ENCODE measurements around the gene CATSPER4. TPM values are rescaled to one million over a fixed set of nuclear protein-coding genes. Genes with fewer than 3 reads are reported as not detected.

CATSPER4 gene
- total and polyA plus RNA-seq, 2 of the 8 experiments (the other 6 are each of a cell fraction or from before 2014, with no cell fraction given), result 0.65 to 0.83 TPM

DNA sequence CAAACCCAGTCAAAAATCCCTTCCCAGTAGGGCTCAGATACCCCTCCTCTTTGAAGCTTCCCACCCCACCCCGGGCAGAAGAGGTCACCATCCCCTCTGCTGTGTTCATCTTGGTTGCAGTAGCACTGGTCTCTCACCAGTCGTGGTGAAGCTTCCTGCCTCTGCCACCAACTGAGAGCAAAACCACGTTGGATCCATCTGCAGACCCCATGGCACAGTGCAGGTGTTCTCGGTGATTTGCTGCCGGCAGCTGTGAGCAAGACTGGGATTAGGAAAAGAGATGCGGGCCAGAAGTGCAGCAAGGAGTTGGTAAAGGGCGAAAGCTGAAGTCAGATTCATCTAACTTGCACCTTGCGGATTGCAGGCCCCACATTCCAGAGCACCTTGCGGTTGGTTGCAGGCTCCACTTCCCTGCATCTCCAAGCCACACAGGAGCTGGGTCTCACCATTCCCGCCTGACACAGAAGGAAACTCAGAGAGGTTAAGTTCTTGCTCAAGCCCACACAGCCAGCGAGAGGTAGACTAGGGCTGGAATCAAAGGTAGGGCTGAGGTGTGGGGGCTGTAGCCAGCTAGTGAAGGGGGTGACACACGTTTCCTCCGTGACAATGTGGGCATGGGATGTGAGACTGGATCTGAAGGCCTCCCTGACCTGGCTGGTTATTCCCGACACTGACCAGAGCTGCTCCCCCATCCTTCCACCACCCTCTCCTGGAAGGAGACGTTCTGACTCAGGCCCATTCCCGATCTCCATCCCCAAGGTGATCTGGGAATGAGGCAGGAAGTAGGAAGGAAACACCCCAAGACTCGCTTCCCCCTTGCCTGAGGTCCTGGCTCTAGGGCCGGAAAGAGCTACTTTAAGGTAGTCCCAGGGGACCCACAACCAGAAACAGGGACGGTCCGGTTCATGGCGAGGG is 34.8 kb upstream of the CATSPER4 start (continued):
- TF ChIP-seq RNF2 (IDR thresholded peaks at IDR 0.05; ENCODE audit: borderline replicate concordance, low read depth, low read length, missing control alignments, poor library complexity, severe bottlenecking), result peak; percentile 28
- TF ChIP-seq EZH2 (IDR thresholded peaks at IDR 0.05; ENCODE audit: low read depth, low read length, severe bottlenecking), result peak; percentile 56
- no peak for TF ChIP-seq ZNF274 (IDR thresholded peaks at IDR 0.05; ENCODE audit: borderline replicate concordance, extremely low read depth, low read length)
- TF ChIP-seq NRF1 (IDR thresholded peaks at IDR 0.05; ENCODE audit: low read depth, low read length), result no peak
- TF ChIP-seq TAF7 (optimal IDR thresholded peaks at IDR 0.05; ENCODE audit: borderline replicate concordance, low read depth, low read length), result no peak
- peak; percentile 67; the same call in 1 of the 2 replicates for TF ChIP-seq SUZ12 (IDR thresholded peaks at IDR 0.05; ENCODE audit: low read length)
- no peak for TF ChIP-seq NANOG (IDR thresholded peaks at IDR 0.05; ENCODE audit: insufficient read depth, low read depth, low read length, poor library complexity, severe bottlenecking)
- TF ChIP-seq SIX5 (IDR thresholded peaks at IDR 0.05; ENCODE audit: low read depth, low read length), result no peak
- TF ChIP-seq BRCA1 (IDR thresholded peaks at IDR 0.05; ENCODE audit: low read depth, low read length), result no peak
- peak; percentile 80; the same call in 1 of the 2 replicates for TF ChIP-seq GABPA (IDR thresholded peaks at IDR 0.05; ENCODE audit: borderline replicate concordance, insufficient read depth, low read length)
- TF ChIP-seq HDAC2 (IDR thresholded peaks at IDR 0.05; ENCODE audit: borderline replicate concordance in 1 of 2, low read depth in 2 of 2, low read length in 2 of 2), result no peak; a peak in 1 of 4 replicates

All from H1 (cell line).